HFF-Myc (cell line): ENCODE data around the gene SGPL1.

Experiments used
- DNase-seq: peaks from one replicate; pipeline ENCODE4 v3.0.0-alpha.2; 2011; ENCODE audit warnings: low read depth; ENCODE audit errors: extremely low read depth
- H3K4me3 ChIP-seq: replicated peaks from 2 replicates; pipeline ENCODE4 v1.5.1; 2011; ENCODE audit warnings: low read depth, mild to moderate bottlenecking, control low read depth, low read length
- CTCF ChIP-seq: IDR thresholded peaks from 2 replicates; pipeline ENCODE4 v1.5.1; 2012; ENCODE audit warnings: mild to moderate bottlenecking, low read depth, low read length, control low read depth; ENCODE audit errors: missing control alignments

The SGPL1 gene

GRCh38 chr10:70840836-70841235, 25.1 kb downstream of the SGPL1 start:
- H3K4me3 ChIP-seq = no peak overlapping the region
- DNase-seq = no peak
- TF ChIP-seq CTCF = no peak

GRCh38 chr10:70843333-70843732, 27.6 kb downstream of the SGPL1 start:
- DNase-seq = no peak
- TF ChIP-seq CTCF = no peak
- H3K4me3 ChIP-seq = no peak overlapping the region

- no peak for TF ChIP-seq CTCF
- no peak for DNase-seq
- H3K4me3 ChIP-seq = no peak overlapping the region
These were observed 28.2 kb downstream of the SGPL1 start for GRCh38 chr10:70843776-70844489.

GRCh38 chr10:70845256-70845655, 29.5 kb downstream of the SGPL1 start:
- TF ChIP-seq CTCF = no peak
- DNase-seq = no peak
- no peak overlapping the region for H3K4me3 ChIP-seq

- no peak for DNase-seq
- TF ChIP-seq CTCF = no peak
- no peak overlapping the region for H3K4me3 ChIP-seq
These were observed 30.1 kb downstream of the SGPL1 start for GRCh38 chr10:70845816-70846215.

GRCh38 chr10:70846795-70847194, 31.0 kb downstream of the SGPL1 start:
- DNase-seq = no peak
- TF ChIP-seq CTCF = no peak
- H3K4me3 ChIP-seq = no peak overlapping the region

GRCh38 chr10:70847659-70848360, 32.1 kb downstream of the SGPL1 start:
- DNase-seq = no peak
- H3K4me3 ChIP-seq = no peak overlapping the region
- no peak for TF ChIP-seq CTCF
